ENCODE measurements around the gene DLGAP5.

The DLGAP5 gene

GRCh38 chr14:55188686-55189295, 2.6 kb downstream of the DLGAP5 start:
- no peak for DNase-seq (ENCODE audit: low read depth in 4 of 4, low spot score in 1 of 4)

DNA sequence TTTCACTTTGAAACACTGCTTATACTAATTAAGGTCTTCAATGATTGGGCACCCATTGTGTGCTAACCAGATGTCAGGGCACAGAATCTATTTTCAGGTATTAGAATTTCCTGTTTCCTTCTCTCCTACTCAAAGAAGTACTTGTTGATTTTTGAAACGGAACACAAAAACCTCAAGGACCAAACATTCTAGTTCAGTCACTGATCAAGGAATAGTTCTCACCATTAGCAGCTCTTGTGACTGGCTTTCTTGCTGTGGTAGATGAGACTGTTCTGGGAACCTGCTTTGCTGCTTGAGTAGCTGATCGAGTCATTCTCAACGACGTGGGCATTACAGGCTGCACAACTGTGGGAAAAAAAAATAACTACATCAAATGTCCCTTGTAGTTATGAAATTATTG, 11.0 kb downstream of the DLGAP5 start:
- DNase-seq (ENCODE audit: low read depth in 4 of 4, low spot score in 1 of 4), result no peak

DNA sequence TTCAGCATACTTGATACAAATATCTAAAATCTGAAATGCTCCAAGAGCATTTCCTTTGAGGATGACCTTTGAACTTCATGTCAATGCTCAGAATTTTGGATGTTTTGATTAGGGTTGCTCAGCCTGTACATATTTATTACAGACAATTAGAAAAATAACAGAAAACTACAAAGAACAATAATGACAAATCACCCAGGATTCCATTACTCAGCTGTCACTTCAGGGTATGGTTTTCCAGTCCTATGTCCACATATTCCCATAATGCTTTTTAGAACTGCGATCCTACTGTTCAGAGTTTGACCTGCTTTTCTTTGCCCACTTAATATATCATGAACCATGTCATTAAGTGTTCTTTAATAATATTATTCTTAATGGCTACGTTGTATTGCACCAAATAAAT, 11.4 kb downstream of the DLGAP5 start:
- DNase-seq (ENCODE audit: low read depth in 4 of 4, low spot score in 1 of 4), result no peak

DNA sequence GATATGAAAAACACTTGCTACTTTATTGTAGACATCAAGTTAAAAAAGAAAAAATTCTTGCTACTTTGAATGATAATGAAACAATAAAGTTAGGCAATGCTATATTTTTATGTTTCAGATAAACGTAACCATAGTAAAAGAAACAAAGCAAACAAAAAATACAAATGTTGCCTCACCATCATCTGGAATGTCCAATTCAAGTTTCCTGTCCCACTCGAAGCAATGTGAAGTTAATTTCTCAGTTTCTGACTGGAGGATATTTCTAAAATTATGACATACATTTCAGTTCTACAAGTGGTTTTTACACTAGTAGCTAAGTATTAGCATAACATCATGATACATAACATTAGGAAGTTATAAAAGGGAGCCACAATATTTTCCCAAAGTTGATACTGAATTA, 20.9 kb downstream of the DLGAP5 start:
- no peak for DNase-seq (ENCODE audit: low read depth in 4 of 4, low spot score in 1 of 4)

DNA sequence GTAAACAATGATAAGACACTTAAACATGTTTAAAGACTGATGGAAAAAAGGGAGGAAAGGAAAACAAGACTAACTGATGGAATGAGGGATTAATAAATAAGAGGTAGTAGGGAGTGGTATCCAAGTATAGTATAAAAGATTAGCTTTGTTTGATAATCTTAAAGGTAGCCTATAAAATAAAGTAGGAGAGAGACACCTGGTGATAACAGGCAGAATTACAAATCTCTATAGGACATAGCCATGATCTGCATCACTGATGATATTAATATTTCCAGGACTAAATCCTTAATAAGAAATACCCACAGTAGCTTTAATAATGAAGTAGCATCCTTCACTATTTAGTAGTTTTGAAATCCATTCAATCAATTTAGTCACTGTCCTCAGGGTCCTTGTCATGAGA, 30.4 kb downstream of the DLGAP5 start:
- DNase-seq (ENCODE audit: low read depth in 4 of 4, low spot score in 1 of 4), result no peak

DNA sequence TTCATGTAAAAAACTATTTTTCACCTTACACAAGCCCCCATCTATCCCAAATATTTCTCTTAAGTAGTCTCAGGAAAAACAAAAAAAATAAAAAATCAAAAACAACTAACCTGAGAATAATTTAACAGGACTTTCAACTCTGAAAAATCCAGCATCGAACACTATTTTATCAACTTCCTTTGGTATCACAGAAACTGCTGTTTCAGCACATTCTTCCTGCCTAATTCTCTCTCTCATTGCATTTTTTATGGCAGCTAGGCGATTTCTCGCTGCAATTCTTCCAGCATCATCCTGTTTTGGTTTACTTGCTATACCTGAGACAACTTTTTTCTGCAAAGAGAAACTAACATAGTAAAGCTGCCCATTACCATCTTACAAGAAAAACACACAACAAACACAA, 33.0 kb downstream of the DLGAP5 start:
- DNase-seq (ENCODE audit: low read depth in 4 of 4, low spot score in 1 of 4), result no peak

- no peak for DNase-seq (ENCODE audit: low read depth in 4 of 4, low spot score in 1 of 4)
Measured at GRCh38 chr14:55157080-55157479, 34.3 kb downstream of the DLGAP5 start.

DNA sequence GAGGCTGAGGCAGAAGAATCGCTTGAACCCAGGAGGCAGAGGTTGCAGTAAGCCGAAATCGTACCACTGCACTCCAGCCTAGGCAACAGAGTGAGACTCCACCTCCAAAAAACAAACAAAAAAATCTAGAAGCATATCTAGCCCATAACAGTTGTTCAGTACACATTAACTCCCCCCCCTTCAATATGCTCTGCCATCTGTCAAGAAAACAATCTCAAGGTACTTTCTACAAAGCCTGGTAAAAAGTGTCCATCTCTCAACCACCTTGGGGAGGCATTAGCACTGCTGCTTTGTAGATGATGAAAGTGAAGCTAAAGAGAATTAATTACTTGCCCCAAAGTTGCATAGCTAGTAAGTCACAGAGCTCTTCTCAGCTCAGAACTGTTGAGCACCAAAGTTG, 37.4 kb downstream of the DLGAP5 start:
- no peak for DNase-seq (ENCODE audit: low read depth in 4 of 4, low spot score in 1 of 4)

- DNase-seq (ENCODE audit: low read depth in 4 of 4, low spot score in 1 of 4), result no peak
Measured at GRCh38 chr14:55152052-55152753, 39.2 kb downstream of the DLGAP5 start.

GRCh38 chr14:55151601-55152000, 39.8 kb downstream of the DLGAP5 start:
- no peak for DNase-seq (ENCODE audit: low read depth in 4 of 4, low spot score in 1 of 4)

DNA sequence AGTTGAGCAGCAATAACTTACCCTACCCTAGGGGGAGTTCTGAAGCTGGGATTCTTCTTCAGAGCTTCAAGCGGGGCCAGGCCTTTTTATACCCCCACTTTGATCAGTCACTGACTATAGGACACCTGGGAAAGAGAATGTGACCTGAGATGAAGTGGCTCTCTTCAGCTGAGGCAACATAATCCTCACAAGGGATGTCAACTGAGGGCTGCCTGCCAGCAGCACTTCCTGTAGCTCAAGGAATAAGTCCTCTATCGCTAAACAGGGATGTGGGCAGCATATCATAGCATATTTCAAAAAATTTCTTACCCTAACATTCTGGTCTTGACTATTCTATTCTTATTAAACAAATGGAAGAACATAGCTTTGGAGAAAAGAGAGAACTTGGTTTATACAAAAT, 45.0 kb downstream of the DLGAP5 start:
- no peak for DNase-seq (ENCODE audit: low read depth in 4 of 4, low spot score in 1 of 4)

DNA sequence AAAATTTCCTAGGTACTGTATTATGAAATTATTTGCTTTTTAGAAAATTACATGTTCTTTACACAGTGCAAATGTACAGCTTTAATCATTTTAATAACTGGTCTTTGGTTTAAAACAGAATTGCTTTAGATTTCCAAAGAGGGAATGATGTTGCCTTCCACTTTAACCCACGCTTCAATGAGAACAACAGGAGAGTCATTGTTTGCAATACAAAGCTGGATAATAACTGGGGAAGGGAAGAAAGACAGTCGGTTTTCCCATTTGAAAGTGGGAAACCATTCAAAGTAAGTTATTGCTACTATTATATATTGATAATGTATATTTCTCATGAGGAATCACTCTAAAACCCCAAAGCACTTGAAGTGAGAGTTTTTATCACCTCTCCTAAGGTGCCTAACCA, 48.9 kb downstream of the DLGAP5 start:
- no peak for DNase-seq (ENCODE audit: low read depth in 4 of 4, low spot score in 1 of 4)

GRCh38 chr14:55141825-55142224, 49.6 kb downstream of the DLGAP5 start:
- no peak for DNase-seq (ENCODE audit: low read depth in 4 of 4, low spot score in 1 of 4)

GRCh38 chr14:55139696-55140509, 51.5 kb downstream of the DLGAP5 start:
- no peak for DNase-seq (ENCODE audit: low read depth in 4 of 4, low spot score in 1 of 4)

GRCh38 chr14:55139141-55139540, 52.2 kb downstream of the DLGAP5 start:
- no peak for DNase-seq (ENCODE audit: low read depth in 4 of 4, low spot score in 1 of 4)

GRCh38 chr14:55138091-55138490, 53.3 kb downstream of the DLGAP5 start:
- no peak for DNase-seq (ENCODE audit: low read depth in 4 of 4, low spot score in 1 of 4)

DNA sequence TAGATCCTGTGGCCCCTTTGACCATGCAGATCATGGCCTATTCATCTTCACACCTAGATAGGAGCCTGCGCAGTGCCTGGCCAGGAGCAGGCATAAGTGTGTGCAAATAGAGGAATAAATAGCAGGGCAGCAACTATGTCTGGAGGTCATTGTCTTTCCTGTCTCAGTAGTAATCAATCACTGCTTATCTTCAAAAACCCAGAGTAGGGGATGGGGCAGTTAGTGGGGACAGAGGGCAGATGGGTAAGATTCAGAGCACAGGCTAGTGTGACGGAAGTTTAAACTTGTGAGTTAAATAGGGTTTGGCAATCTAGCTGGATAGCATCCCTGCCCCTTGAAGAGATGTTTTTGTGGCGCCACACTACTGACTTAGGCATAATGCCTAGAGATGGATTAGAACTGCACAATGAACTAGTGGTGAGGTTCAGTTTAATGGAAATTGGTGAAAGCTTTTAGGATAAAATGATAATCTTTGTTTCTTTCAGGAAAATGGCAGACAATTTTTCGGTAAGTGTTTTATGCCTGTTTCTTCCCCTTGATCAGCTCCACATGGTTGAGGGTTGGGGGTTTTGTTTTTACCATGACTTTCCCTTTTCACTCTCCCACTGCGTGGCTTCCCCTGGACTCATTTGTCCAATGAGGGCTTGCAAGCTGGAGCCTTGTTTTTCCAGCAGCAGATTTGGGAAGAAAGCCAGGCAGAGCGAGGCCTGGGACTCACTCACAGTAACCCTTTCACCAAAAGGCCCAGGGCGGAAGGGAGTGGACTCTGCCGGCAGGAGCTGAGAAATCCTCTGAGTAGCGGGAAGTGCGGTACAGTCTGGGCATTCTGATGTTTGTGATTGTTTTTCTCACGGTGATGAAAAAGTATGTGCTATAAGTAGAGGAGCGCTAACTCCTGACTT, 54.2 kb downstream of the DLGAP5 start:
- no peak for DNase-seq (ENCODE audit: low read depth in 4 of 4, low spot score in 1 of 4)

DNA sequence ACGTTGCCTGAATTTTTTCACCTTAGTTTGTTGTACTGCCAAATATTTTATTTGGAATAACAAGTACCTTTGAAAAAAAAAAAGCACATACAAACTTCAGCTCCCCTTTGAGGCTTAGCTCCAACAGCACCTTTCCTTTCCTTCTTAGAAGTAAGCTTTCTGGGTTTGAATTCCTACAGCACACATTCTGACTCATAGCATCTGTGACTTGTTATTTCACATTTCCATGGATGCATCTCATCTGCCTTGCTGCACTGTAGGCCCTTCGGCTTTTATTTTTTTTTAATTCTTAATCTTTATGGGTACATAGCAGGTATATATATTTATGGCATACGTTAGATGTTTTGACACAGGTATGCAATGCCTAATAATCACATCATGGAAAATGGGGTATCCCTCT, 55.1 kb downstream of the DLGAP5 start:
- no peak for DNase-seq (ENCODE audit: low read depth in 4 of 4, low spot score in 1 of 4)

- no peak for DNase-seq (ENCODE audit: low read depth in 4 of 4, low spot score in 1 of 4)
Measured at GRCh38 chr14:55133416-55133815, 58.0 kb downstream of the DLGAP5 start.

- DNase-seq (ENCODE audit: low read depth in 4 of 4, low spot score in 1 of 4), result no peak
Measured at GRCh38 chr14:55131370-55132137, 59.8 kb downstream of the DLGAP5 start.

DNA sequence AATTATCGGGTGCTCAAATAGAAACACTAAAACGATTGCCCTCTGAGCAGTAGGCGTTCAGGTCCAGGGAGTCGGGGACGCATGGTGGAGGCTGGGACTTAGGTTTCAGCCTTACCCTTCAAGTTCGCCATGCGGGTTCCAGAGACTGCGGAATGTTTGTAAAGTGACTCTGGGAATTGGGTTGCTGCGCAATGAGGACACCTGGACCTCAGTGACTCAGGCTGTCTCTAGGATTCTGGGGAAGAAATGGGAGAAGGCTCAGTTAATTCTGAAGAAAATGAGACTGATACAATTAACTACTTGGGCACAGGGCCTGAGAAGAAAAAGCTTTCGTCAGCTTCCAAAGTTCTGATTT, 61.2 kb downstream of the DLGAP5 start:
- DNase-seq (ENCODE audit: low read depth in 4 of 4, low spot score in 1 of 4), result no peak

All from stimulated activated CD4-positive, alpha-beta T cell treated with anti-CD3 and anti-CD28 coated beads, Interleukin-1b, Interleukin-23, amount 100 ng/mL, for 24 hours (primary cell).